GM18520 (cell line): Measurements from ENCODE around the gene COL15A1.

Experiments used
- ATAC-seq: cut with Tn5 transposase; IDR thresholded peaks from one replicate; pipeline ENCODE4 v1.9.1; 2021; ENCODE audit not compliant: unreplicated experiment

The COL15A1 gene

GRCh38 chr9:98971168-98971914 is 27.6 kb downstream of the COL15A1 start:
- no peak for ATAC-seq

GRCh38 chr9:98971915-98972223 is 28.2 kb downstream of the COL15A1 start:
- ATAC-seq, result no peak

DNA sequence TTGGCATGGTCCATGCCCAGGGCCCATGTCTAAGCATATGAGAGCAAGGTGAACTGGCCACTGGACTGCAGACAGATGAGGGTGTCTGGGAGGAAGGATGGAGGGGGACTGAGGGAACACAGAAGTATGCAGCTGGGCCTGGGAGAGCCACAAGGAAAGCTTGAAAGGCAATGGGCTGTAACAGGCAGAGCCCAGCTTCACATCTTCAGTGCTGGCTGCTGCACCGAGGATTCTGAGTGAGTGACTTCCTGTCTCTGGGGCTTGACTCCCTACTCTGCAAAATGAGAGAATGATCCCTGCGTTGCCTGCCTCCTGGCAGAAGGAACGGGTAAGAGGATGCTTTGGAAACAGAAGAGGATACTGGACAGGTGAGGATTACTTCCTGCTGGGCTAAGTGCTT is 29.0 kb downstream of the COL15A1 start:
- ATAC-seq, result no peak

- no peak for ATAC-seq
These were observed 29.5 kb downstream of the COL15A1 start for GRCh38 chr9:98973171-98973570.

- no peak for ATAC-seq
These were observed 29.9 kb downstream of the COL15A1 start for GRCh38 chr9:98973576-98973975.

DNA sequence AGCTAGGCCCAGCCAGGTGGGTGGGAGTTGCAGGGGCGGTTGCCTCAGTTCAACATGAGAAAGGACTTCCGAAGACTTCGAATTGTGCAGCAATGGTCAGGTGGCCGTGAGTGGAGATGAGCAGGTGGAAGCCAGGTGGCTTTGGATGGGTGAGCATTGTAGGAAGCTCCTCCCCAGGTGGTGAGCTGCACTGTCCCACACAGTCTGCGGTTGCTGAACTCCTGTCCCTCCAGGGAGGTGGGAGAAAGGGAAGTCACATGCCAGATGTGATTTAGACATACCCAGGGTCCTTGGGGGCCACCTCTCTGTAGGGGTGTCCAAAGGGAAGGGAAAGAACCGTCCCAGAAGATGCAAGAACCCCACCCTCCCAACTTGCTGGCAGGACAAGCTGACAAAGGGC is 30.4 kb downstream of the COL15A1 start:
- no peak for ATAC-seq

- no peak for ATAC-seq
These were observed 30.8 kb downstream of the COL15A1 start for GRCh38 chr9:98974554-98974953.

DNA sequence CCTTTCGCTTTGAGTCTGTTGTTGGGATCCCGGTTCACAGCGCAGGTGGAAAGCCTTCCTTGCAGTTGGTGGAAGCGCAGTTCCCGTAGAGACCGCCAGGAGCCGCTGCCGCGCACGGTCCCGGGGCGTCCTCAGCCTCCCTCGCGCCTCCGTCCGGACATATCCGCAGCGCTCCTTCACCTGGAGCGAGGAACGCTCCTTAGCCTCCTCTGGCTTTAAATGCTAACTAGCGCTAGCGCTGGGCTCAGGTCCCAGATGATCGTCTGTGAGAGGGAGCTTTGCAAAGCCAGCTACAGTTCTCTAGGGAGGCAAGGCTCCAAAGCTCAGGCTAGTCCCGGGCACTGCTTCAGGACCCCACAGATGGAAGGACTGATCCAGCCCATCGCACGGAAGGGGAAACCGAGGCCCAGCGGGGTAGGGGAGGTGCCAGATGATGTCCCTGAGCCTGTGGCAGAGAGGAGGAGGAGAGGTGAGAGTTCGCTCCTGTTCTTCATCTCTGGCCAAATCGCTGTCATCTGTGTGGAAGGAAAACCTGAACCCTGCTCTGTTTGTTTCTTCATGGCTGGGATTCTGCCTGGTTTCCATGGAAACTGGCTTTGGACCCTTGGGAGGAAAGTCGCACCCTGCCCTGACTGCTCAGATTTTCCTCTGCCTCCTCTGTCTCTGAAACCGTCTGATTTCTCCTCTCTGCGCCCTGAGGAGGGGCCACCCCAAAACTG is 31.4 kb downstream of the COL15A1 start:
- peak; percentile 78 for ATAC-seq

GRCh38 chr9:98975838-98976237 is 32.1 kb downstream of the COL15A1 start:
- ATAC-seq, result no peak

GRCh38 chr9:98977246-98977714 is 33.6 kb downstream of the COL15A1 start:
- no peak for ATAC-seq

DNA sequence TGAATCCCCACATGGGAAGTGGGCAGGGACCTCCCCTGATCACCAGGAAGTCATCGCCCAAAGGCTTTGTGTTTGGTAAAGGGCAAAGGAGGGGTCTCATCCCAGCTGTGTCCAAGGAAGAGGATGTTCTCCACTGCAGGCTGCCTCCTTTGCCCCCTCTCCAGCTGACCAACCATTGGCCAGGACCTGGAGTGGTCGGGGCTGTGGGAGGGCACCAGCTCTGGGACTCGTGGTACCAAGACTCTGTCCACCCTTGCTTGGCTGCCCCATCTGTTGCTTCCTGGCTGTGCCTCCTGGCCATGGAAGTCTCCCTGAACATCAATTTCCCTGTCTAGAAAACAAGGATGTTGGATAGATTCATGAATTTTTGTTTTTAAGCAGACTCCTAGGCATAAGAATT is 34.1 kb downstream of the COL15A1 start:
- ATAC-seq, result no peak

DNA sequence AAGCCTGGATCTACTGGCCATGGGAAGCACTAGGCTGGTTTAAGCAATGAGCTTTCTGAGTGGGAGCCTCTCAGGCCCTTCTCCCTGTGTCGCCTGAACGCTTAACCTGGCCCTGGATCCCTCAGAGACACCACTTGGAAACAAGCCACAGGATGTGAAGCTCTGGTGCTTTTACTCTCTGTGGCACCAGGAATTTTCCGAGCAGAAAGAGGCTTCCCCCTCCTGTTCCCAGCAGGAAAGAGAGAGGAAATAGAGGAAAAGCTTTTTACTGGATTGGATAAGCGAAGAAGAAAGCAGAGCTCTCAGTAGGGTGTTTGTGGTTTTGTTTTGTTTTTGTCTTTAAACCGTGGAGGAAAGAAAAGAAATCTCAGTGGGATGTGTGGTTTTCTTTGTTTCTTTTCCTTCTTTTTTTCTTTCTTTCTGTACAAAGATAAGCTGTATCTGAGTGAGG is 34.5 kb downstream of the COL15A1 start:
- ATAC-seq, result no peak

DNA sequence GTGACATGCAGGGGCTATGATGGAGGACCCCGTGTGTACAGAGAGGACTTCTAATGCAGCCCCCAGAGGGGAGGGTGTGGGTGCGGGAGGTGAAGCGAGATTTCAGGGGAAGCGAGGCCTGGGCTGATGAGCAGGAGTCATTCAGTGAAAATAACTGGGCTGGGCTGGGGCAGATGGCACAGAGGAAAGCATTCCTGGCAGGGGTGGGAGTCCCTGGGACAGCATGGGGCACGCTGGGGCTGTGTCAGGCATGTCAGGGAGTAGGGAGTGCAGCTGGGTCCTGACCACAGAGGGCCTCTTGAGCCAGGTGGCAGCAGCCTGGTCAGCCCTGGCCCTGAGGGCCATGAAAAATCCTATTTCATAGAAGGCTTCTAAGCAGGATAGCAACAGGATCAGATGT is 36.6 kb downstream of the COL15A1 start:
- ATAC-seq, result no peak

GRCh38 chr9:98983295-98984268 is 39.9 kb downstream of the COL15A1 start:
- ATAC-seq, result no peak

DNA sequence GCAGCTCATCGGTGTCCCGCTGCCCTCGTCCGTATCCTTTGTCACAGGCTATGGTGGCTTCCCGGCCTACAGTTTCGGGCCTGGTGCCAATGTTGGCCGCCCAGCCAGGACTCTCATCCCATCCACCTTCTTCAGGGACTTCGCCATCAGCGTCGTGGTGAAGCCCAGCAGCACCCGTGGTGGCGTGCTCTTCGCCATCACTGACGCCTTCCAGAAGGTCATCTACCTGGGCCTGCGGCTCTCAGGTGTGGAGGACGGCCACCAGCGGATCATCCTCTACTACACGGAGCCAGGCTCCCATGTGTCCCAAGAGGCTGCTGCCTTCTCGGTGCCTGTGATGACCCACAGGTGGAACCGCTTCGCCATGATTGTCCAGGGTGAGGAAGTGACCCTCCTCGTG is 41.9 kb downstream of the COL15A1 start:
- no peak for ATAC-seq

DNA sequence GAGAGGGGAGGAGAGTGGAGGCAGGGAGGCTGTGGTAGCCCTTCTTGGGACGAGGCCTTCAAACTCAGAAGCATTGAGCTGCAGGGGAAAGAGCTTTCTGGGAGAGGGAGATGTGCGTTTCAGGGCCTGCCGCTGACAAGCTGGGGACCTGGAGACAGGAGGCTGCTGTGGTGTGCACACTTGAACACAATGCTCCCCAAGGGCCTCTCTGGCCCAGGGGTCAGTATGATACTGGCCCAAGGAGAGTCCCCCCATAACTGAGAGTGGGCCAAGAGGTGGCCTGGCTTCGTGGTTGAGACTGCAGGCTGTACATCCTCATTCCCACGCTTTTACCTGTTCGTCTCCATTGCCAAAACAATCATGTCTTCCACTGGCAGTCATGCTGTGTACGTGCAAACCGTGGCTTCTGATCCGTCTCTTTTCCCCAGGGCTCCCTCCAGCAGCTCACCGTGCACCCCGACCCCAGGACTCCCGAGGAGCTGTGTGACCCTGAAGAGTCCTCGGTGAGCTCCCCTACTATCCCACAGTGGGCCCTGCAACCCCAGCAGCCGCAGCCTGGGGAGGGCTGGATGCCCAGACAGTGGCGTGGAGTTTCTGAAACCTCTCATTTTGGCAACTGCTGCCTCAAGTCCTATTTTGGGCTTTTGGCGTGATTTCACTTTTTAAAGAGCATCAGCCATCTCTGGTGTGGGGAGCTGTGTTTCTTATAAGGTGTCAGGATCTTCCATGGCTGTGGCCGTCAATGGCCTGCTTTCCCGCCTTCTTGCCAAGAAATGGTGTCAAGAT is 43.4 kb downstream of the COL15A1 start:
- no peak for ATAC-seq

DNA sequence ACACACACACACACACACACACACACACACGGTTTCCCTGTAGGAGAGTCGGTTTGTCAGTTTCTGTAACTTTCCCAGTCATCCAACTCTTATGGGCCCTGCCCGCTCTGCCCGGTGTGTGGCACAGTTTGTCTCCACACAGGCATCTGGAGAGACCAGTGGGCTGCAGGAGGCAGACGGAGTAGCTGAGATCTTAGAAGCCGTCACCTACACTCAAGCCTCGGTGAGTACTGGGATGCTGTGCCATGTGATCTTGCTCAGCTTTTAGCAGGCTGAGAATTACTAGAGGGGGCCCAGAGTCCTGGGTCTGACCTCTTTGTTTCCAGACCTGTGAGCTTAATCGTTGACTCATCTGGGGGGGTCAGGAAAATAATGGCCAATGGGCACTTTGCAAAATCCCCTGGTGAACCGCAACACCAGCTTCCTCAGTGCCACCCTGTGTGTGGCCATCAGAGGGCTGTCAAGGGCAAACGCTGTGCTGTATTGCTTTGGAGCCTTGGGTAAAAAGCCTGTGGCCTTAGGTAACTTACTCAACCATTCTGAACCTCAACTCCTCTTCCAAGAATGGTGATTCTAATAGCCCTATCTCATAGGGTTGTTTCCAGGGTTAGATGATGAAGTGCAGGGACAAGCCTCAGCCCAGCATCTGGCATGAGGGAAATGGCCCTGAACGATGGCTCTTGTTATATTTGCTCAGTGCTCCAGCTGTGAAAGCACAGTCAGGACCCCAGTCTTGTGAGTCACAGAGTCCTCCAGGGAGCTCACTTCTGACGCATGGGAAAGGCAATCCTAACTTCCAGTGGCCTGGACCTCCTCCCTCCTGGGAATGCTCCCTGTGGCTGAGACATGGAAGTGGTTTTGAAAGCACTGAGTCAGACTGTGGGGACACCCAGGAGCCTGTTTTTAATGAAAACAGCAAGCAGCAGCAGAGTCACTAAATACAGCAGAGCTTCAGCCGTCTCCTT is 45.6 kb downstream of the COL15A1 start:
- ATAC-seq, result no peak

GRCh38 chr9:98990181-98990870 is 46.6 kb downstream of the COL15A1 start:
- no peak for ATAC-seq
